Natural killer cell treated with Interleukin-12 subunit alpha and Interleukin-12 subunit beta and Interleukin-15 and Interleukin-18, amount 100 ng/mL, for 72 hours (primary cell): ENCODE results near the gene MESP2. TPM values are rescaled to one million over a fixed set of nuclear protein-coding genes. Genes with fewer than 3 reads are reported as not detected.
A peak's percentile ranks its signal among the peaks of the same experiment; 100 is the strongest.

ENCODE experiments used
- ATAC-seq, 2 donors: fragments of 150-1000 bp; cut with Tn5 transposase in 1 of 2; sonication (Bioruptor Pico), chemical (Tn5 transposase) in 1 of 2; 2 replicates each; pipeline ENCODE4 v1.10.0; 2021
- DNase-seq: peaks from one replicate; pipeline ENCODE4 v3.0.0; 2022; ENCODE audit warnings: low spot score
- H3K27ac Mint-ChIP-seq, 2 donors: 1 replicate in 1 of 2; 2 replicates in 1 of 2; pipeline ENCODE4 v1.8.0; 2022; ENCODE audit warnings: mixed read lengths in 2 of 2, mild to moderate bottlenecking in 1 of 2, moderate library complexity in 1 of 2
- H3K27me3 Mint-ChIP-seq, 2 donors: 1 replicate in 1 of 2; 2 replicates in 1 of 2; pipeline ENCODE4 v1.8.0; 2022; ENCODE audit warnings: mixed read lengths in 2 of 2
- H3K36me3 Mint-ChIP-seq: one replicate; pipeline ENCODE4 v1.8.0; 2022; ENCODE audit warnings: mixed read lengths
- H3K4me1 Mint-ChIP-seq, 2 donors: 1 replicate in 1 of 2; 2 replicates in 1 of 2; pipeline ENCODE4 v1.8.0; 2022; ENCODE audit warnings: low read depth in 2 of 2, mixed read lengths in 2 of 2, mild to moderate bottlenecking in 1 of 2
- H3K4me3 Mint-ChIP-seq: one replicate; pipeline ENCODE4 v1.8.0; 2022; ENCODE audit warnings: mixed read lengths
- H3K9me3 Mint-ChIP-seq: 2 replicates; pipeline ENCODE4 v1.8.0; 2022; ENCODE audit warnings: mixed read lengths
- total RNA-seq, 2 donors: library from RNA; stranded (reverse); gene quantifications; one replicate each; pipeline ENCODE4 v1.2.3, GENCODE V29; 2022

MESP2 gene
- total RNA-seq, 2 donors from 2014 or later = not detected

DNA sequence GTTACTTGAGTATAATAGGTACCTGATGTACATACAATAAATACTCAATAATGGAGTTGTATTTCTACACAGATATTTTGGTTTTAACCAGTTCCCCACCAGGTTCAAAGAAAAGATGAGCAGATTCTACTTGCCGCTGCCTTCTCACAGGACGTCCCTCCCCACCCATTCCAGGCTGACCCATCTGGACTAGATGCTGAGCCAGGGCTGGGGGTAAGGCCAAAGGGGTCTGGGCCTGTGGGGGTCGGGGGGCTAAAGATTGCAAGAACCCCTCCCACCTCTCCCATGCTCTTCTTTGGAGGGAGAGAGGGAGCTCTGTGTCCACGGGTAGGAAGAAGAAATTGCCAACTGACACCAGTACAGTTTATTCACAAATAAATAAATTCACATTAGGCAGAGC is 26.6 kb upstream of the MESP2 start:
- H3K4me3 Mint-ChIP-seq = peak overlapping the region; percentile 83
- H3K4me1 Mint-ChIP-seq = peaks cover 0 to 2% of the 10 kb centered on the region in 2 donors
- H3K27me3 Mint-ChIP-seq = peaks cover under 1 to 2% of the 10 kb centered on the region in 2 donors
- H3K27ac Mint-ChIP-seq = peak overlapping the region in 1 of 2 donors; percentile 49
- H3K36me3 Mint-ChIP-seq = no peaks in the 10 kb centered on the region
- DNase-seq (no peak), ATAC-seq (no peak)
- H3K9me3 Mint-ChIP-seq = no peaks in the 10 kb centered on the region

DNA sequence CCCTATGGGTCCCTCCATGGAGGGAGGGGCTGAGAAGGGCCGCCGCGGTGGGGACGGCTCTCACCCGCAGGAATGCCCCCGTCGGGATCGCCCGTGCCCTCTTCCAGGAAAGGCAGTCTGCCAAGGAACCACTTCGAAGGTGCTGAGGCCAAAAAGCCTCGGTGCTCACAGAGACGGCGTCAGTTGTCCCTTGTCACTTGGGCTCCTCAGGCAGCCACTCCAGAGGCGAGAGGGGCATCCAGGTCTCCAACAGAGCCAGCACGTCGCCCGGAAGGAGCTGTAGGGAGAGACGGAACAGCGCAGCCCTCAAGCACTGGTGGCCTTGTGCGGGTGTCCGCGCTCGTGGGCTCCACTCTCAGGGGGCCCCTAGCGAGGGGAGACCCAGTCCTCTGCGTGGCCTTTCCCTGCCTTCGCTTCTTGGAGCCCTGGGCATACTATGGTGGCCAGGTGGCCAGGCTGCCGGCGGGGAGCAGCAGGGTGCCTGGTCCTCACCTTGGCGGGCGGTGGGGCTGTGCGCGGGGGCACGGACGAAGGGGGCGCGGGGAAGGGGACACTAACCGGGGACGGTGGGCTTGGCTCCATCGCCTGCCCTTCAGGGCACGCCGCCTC is 26.1 kb upstream of the MESP2 start:
- ATAC-seq (peak in 1 of 2 donors; percentile 15), DNase-seq (no peak)
- peaks cover 4 to 8% of the 10 kb centered on the region in 2 donors for H3K27me3 Mint-ChIP-seq
- H3K4me1 Mint-ChIP-seq = peaks cover 0 to 2% of the 10 kb centered on the region in 2 donors
- no peaks in the 10 kb centered on the region for H3K36me3 Mint-ChIP-seq
- H3K27ac Mint-ChIP-seq = peak overlapping the region in 1 of 2 donors; percentile 49
- H3K4me3 Mint-ChIP-seq = peak overlapping the region; percentile 83
- no peaks in the 10 kb centered on the region for H3K9me3 Mint-ChIP-seq

DNA sequence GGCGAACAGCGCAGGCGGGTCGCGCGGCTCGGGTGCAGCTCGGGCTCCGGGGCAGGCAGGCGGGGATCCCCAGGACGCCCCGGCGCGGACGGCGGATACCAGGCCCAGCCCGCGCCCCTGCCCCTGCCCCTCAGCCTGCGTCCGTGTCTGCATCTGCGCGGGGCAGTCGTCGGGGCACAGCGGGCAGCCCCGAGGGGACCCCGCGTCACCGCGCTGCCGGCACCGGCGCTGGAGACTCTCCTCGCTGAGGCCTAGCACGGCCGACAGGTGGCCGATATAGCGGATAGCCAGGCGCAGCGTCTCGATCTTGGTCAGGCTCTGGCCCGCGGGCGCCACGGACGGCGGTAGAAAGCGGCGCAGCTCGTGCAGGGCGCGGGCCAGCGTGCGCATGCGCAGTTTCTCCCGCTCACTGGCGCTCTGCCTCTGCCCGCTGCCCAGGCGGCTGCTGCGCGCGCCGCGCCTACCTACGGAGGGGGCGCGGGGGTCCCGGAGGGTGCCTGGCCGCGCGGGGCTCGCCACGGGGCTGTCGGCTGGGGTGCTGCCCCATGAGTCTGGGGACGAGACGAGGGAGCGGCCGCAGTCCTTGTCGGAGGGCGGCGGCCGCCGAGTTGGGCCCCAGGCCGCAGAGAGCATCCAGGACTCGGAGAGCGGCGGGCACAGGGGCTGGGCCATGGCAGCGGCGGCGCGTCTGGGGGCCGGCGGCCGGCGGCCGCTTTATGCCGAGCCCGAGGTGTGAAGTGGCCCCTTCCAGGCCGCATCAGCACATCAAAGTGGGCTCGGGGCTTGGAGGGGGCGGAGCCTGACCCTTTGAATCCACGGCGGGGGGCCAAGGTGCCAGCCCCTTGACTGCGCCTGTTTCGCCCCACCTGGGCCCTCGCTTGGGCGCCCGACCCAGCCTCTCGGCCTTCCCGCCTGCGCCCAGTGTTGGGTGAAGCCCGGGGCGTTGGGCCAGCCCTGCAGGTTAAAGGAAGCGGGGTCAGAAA is 25.3 kb upstream of the MESP2 start, which contains the start of gene MESP1:
TSS of gene MESP1 (minus strand) at position 690 of the 983 bp plus-strand sequence. CDS start at position 672, 18 bp downstream.
- peaks cover 7 to 15% of the 10 kb centered on the region in 2 donors for H3K27me3 Mint-ChIP-seq
- no peaks in the 10 kb centered on the region for H3K36me3 Mint-ChIP-seq
- peak within 1 kb of the TSS; percentile 83 for H3K4me3 Mint-ChIP-seq
- peak; percentile 93 to 95 for ATAC-seq
- DNase-seq = peak; percentile 95
- H3K9me3 Mint-ChIP-seq = no peaks in the 10 kb centered on the region
- H3K4me1 Mint-ChIP-seq = peaks cover 0 to 2% of the 10 kb centered on the region in 2 donors
- H3K27ac Mint-ChIP-seq = peak within 1 kb of the TSS in 1 of 2 donors; percentile 49

DNA sequence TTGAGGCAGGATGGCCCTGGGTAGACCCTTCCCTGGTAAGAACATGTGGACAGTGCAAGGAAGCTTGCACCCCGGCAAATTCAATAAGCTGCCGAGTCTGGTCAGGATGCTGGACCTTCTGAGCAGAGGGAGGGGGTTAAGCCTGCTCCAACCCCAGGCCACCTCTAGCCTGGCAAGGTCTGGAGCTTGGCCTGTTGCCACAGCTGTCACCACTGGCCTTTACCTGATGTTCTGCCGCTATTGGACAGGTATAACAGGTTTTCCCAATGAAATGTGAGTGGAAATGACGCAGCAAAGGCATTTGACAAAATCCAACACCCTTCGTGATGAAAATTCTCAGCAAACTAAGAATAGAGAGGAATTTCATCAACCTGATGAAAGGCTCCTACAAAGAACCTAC is 24.4 kb upstream of the MESP2 start:
- Mint-ChIP-seq H3K4me1 (peaks cover 0 to 2% of the 10 kb centered on the region in 2 donors), H3K36me3 (no peaks in the 10 kb centered on the region), H3K9me3 (no peaks in the 10 kb centered on the region), H3K27ac (no peak overlapping the region), H3K27me3 (peaks cover 9 to 15% of the 10 kb centered on the region in 2 donors), H3K4me3 (peak overlapping the region; percentile 25)
- DNase-seq (no peak), ATAC-seq (no peak)

DNA sequence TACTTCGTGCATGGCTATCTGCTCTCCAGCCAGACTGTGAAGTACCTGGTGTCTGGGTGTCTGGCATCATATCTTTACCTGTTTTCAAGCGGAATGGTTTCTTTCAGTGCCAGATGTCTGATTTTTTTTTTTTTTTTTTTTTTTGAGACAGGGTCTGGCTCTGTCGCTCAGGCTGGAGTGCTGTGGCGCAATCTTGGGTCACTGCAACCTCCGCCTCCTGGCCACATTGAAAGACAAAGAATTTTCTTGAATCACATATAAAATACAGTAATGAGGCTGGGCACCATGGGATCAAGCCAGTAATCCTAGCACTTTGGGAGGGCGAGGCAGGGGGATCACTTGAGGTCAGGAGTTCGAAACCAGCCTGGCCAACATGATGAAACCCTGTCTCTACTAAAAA is 22.3 kb upstream of the MESP2 start:
- no peak overlapping the region for H3K27ac Mint-ChIP-seq
- H3K27me3 Mint-ChIP-seq = peaks cover 12 to 15% of the 10 kb centered on the region in 2 donors
- H3K4me3 Mint-ChIP-seq = no peak overlapping the region
- no peaks in the 10 kb centered on the region for H3K36me3 Mint-ChIP-seq
- H3K4me1 Mint-ChIP-seq = peaks cover 0 to 2% of the 10 kb centered on the region in 2 donors
- ATAC-seq (no peak), DNase-seq (no peak)
- no peaks in the 10 kb centered on the region for H3K9me3 Mint-ChIP-seq

DNA sequence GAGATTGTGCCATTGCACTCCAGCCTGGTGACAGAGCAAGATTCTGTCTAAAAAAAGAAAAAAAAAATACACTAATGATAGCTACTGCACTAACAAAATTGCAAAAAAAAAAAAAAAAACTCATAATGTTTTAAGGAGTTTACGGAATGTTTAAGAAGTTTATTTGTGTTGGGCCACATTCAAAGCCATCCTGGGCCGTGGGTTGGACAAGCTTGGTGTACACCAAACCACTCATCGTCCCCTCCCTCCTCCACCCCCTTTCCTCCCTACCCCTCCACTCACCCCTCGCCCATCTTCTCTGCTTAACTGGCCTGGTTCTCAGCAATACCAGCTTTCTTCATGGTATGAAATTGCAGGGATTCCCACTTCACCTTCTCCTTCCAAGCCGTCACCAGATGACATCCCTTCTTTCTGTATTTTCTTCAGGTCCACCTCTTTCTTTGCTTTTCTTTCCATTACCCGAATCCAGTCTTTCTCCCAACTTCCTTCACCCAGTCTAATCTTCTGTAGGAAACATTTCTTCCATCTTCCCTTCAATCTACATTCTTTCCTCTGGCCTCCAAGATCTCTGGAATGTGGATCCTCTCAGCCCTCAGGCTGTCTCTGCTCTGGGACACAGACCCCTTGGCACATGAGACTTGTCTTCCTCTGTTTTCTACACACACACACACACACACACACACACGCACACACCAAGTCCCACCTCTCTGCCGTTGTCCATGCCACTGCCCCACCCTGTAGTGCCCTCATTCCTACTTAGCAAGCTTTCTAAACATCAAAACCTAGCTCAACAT is 21.6 kb upstream of the MESP2 start:
- Mint-ChIP-seq H3K36me3 (no peaks in the 10 kb centered on the region), H3K4me3 (no peak overlapping the region), H3K9me3 (no peaks in the 10 kb centered on the region), H3K27ac (no peak overlapping the region), H3K4me1 (peaks cover 0 to 2% of the 10 kb centered on the region in 2 donors), H3K27me3 (peaks cover 12 to 15% of the 10 kb centered on the region in 2 donors)
- DNase-seq = no peak
- no peak for ATAC-seq

DNA sequence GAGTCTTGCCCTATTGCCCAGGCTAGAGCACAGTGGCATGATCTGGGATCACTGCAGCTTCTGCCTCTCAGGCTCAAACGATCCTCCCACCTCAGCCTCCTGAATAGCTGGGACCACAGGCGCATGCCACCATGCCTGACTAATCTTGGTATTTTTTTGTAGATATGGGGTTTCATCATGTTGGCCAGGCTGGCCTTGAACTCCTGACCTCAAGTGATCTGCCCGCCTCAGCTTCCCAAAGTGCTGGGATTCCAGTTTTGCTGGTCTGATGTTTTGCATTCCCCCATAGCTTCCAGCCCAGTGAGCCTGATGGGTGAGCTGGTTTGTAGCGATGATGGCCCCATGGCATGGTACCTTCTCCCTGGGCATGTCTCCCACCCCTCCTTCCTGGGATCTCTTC is 20.4 kb upstream of the MESP2 start:
- Mint-ChIP-seq H3K4me3 (no peak overlapping the region), H3K36me3 (no peaks in the 10 kb centered on the region), H3K4me1 (no peaks in the 10 kb centered on the region), H3K27me3 (peaks cover 15% of the 10 kb centered on the region in 2 donors), H3K9me3 (no peaks in the 10 kb centered on the region), H3K27ac (no peak overlapping the region)
- no peak for DNase-seq
- no peak for ATAC-seq

DNA sequence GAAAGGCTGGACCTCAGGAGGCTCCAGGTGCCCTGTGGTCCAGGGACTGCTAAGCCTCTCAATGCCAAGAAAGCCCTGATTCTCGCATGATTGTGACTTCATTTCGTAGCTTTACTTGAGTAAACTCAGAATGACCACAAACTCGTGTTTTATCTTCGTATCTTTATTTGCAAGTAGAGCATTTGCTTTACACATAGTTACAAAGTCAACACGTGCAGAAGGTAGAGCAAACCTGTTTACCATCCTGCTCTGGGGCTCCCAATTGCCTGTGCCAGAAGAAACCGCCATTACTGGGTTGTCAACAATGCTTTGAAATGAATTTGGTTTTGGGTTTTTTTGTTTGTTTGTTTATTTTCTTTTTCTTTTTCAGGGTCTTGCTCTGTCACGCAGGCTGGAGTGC is 19.2 kb upstream of the MESP2 start:
- ATAC-seq = no peak
- Mint-ChIP-seq H3K36me3 (no peaks in the 10 kb centered on the region), H3K9me3 (no peaks in the 10 kb centered on the region), H3K27ac (no peak overlapping the region), H3K27me3 (peaks cover 15% of the 10 kb centered on the region in 2 donors), H3K4me1 (peaks cover 0 to 3% of the 10 kb centered on the region in 2 donors), H3K4me3 (no peak overlapping the region)
- DNase-seq = no peak

DNA sequence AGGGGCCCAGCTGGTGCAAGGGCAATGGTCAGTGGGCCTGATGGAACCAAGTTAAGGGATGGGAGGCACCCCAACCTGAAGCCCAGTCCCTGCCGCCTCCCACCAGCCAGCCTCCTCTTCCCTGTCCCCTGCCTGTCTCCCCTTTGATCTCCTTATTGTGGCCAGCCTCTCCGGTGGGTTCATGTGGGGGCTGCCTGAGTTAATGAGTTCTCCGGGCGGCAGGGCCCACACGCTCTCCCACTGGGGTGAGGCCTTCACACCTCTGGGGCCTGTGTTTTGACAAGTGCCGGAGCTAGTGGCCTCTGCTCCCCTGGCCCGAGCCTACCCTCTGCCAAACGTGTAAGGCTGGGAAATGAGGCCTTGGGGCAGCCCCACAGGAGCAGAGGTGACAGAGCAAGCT is 17.8 kb upstream of the MESP2 start:
- Mint-ChIP-seq H3K9me3 (no peaks in the 10 kb centered on the region), H3K4me1 (peaks cover 0 to 3% of the 10 kb centered on the region in 2 donors), H3K27ac (no peak overlapping the region), H3K4me3 (no peak overlapping the region), H3K36me3 (no peaks in the 10 kb centered on the region), H3K27me3 (peaks cover 15% of the 10 kb centered on the region in 2 donors)
- DNase-seq = no peak
- no peak for ATAC-seq

DNA sequence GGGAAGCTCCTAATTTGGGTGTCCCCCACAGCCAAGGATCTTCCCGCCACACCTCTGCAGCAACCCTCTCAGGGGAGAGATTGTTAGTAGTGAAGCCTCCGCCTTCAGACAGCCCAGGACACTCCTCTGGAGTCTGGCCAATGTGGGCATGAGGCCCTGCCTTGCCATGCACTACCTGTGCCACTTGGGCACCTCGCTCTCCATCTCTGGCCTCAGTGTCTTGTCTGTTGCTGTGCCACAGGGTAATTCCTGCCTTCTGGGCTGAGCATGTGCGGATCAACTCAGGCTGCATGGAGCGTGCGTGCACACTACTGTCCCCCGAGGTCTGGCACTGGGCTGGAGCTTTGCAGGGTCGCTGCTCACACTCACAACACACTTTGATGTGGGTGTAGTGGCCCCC is 17.2 kb upstream of the MESP2 start:
- Mint-ChIP-seq H3K27ac (no peak overlapping the region), H3K4me3 (no peak overlapping the region), H3K27me3 (peaks cover 15% of the 10 kb centered on the region in 2 donors), H3K36me3 (no peaks in the 10 kb centered on the region), H3K9me3 (no peaks in the 10 kb centered on the region), H3K4me1 (peaks cover 0 to 3% of the 10 kb centered on the region in 2 donors)
- ATAC-seq = peak; percentile 8 to 11
- no peak for DNase-seq

DNA sequence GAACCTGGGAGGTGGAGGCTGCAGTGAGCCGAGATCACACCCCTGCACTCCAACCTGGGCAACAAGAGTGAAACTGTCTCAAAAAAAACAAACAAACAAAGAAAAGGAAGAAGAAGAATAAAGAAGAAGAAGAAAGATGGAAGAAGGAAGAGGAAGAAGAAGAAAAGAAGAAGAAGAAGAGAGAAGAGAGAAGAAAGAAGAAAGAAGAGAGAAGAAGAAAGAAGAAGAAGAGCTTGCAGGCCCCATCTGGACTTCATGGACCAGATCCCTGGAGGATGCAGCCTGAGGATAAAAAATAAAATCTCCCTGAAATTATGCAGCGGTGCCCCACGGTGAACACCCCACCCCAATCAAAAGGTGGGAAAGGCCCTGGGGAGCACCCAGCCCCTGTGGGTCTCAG is 16.3 kb upstream of the MESP2 start:
- Mint-ChIP-seq H3K27ac (no peak overlapping the region), H3K27me3 (peaks cover 9 to 11% of the 10 kb centered on the region in 2 donors), H3K4me1 (peaks cover 0 to 3% of the 10 kb centered on the region in 2 donors), H3K4me3 (no peak overlapping the region), H3K36me3 (no peaks in the 10 kb centered on the region), H3K9me3 (no peaks in the 10 kb centered on the region)
- ATAC-seq (no peak), DNase-seq (no peak)

DNA sequence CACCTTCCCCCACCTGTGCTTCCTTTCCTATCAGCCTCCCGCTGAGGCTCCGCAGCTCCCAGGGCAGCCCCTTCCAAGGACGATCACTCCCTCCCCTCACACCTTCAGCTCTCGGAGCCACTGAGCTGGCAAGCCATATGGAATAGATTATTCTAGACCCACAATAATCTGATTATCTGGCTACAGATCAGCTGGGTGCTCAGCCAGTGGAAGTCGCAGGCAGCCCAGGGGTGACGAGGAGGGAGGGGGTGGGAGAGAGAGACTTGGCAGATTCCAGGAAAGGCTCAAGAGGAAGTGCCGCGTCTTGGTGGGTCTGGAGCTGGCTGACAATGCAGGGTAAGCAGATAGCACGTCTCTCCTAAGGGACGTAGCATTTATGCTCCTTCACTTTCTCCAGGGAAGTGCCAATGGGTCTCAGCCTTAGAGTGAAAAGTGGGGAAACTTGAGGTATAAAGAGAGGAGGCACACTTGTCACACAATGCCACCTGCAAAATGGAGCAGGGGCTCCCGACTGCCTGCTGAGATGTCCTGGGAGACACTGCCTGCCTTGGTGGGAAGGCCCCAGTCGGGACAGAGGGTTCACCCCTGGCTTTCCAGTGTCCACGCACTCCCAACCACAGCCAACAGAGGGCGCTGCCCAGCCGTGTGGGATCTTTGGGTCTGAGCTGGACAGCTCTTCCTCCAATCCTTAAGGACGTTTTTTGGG is 15.7 kb upstream of the MESP2 start:
- no peak overlapping the region for H3K4me3 Mint-ChIP-seq
- peaks cover 3 to 11% of the 10 kb centered on the region in 2 donors for H3K27me3 Mint-ChIP-seq
- DNase-seq = peak; percentile 75
- H3K36me3 Mint-ChIP-seq = no peaks in the 10 kb centered on the region
- H3K4me1 Mint-ChIP-seq = peaks cover 0 to 3% of the 10 kb centered on the region in 2 donors
- H3K27ac Mint-ChIP-seq = no peak overlapping the region
- no peaks in the 10 kb centered on the region for H3K9me3 Mint-ChIP-seq
- peak; percentile 76 to 84 for ATAC-seq
